ENCODE data around the gene FAM168A. TPM values are rescaled to one million over a fixed set of nuclear protein-coding genes. Genes with fewer than 3 reads are reported as not detected.

The FAM168A gene
- total RNA-seq, 4 donors from 2014 or later: 17.9 to 33.2 (median 24.7) TPM

DNA sequence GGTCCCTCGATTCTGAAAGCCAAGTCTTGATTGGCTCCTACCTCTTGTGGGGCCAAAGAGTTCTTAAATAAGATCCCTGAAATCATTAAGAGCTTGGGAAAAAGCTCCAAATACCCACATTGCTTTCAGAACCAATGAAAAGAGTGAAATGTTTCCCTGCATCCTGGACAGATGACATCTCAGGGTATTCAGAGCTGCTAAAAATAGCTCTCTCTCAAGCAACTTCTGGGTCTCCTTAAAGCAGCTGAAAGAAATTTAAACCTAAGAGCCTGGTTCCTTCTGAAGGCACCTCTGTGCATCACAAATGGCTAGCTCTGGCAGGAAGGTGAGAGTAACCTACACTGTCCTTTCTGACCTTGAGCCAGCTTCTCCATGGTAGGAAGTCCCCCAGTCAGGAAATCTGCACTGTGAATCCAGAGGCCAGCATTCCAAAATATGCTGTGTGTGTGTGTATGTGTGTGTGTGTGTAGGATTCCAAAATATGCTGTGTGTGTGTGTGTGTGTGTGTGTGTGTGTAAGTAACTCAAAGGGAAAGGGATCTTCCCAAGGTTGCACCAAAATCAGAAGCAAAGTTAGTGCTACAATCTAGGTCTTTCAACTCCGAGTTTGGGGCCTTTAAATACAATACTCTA lies 171.6 kb downstream of the FAM168A start:
- TF ChIP-seq, protein P1, sequence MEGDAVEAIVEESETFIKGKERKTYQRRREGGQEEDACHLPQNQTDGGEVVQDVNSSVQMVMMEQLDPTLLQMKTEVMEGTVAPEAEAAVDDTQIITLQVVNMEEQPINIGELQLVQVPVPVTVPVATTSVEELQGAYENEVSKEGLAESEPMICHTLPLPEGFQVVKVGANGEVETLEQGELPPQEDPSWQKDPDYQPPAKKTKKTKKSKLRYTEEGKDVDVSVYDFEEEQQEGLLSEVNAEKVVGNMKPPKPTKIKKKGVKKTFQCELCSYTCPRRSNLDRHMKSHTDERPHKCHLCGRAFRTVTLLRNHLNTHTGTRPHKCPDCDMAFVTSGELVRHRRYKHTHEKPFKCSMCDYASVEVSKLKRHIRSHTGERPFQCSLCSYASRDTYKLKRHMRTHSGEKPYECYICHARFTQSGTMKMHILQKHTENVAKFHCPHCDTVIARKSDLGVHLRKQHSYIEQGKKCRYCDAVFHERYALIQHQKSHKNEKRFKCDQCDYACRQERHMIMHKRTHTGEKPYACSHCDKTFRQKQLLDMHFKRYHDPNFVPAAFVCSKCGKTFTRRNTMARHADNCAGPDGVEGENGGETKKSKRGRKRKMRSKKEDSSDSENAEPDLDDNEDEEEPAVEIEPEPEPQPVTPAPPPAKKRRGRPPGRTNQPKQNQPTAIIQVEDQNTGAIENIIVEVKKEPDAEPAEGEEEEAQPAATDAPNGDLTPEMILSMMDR (IDR thresholded peaks at IDR 0.05; ENCODE audit: low read depth): no peak

DNA sequence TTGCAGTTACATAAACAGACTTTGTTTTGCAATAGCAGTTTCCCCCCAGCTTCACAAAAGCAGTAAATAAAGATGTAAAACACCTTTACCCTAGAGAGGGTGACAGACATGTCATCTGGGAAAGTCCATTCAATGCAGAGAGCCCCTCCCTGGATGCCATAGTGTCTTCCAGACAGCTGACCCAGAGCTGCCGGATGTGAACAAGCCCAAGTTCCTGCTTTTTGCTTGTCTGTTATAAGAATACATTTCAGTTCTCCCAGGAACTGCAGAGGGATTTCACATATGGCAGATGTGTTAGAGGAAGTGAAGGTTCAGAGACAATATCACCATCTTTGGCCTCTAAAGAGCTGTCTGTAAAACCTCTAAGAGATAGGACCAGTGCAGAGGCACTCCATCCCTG lies 172.8 kb downstream of the FAM168A start:
- TF ChIP-seq, protein P1 (IDR thresholded peaks at IDR 0.05; ENCODE audit: low read depth): no peak

DNA sequence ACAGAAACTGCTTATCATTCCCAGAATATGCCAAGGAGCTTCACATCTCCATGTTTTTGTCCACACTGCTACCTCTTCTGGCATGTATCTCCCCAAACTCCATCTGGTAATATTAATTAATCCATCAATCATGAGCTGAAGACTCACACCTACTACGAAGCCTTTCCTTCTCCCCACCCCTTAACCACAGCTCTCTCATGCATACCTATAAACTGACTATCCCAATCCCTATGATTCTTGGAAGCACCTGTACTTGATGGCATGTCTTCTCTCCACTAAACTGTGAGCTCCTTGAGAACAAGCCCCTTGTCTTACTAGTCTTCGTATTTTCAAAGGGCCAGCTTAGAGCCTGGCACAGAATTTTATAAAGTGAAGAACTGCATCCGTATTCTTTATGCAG lies 174.4 kb downstream of the FAM168A start:
- TF ChIP-seq, protein P1 (IDR thresholded peaks at IDR 0.05; ENCODE audit: low read depth): no peak

DNA sequence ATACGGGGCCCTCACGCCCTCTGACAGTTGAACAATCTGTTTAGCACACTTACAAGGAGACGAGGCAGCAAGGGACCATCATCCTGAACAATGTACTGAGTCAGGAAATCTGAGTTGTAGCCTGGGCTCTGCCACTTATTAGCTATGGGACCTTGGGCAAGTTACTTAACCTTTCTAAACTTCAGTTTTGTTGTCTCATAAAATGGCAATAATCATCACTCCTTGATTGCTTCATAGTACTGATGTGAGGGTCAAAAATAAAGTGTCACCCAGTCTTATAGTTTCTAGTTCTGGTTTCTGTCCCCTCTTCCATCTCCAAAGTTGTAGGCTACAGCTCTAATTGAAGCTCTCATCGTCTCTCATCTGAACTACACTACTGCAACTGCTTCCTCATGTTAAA lies 175.0 kb downstream of the FAM168A start:
- TF ChIP-seq, protein P1 (IDR thresholded peaks at IDR 0.05; ENCODE audit: low read depth): no peak

DNA sequence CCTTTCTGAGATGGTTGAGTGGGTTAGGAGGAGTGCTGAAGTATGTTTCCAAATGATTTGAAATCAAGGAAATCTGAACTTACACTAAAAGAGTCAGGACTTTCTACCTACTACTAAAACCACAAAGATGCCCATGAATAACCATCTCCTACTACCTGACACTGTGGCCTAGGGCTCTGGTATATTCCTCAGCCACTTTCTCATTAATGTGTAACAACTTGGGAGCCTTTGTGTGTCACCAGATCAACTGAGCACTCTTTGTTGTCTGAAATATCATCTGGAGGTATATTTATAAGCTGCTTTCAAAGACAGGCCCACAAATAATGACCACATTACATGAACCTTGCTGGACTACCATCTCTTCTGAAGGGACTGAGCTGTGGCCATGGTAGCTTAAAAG lies 177.8 kb downstream of the FAM168A start:
- TF ChIP-seq, protein P1 (IDR thresholded peaks at IDR 0.05; ENCODE audit: low read depth): no peak

DNA sequence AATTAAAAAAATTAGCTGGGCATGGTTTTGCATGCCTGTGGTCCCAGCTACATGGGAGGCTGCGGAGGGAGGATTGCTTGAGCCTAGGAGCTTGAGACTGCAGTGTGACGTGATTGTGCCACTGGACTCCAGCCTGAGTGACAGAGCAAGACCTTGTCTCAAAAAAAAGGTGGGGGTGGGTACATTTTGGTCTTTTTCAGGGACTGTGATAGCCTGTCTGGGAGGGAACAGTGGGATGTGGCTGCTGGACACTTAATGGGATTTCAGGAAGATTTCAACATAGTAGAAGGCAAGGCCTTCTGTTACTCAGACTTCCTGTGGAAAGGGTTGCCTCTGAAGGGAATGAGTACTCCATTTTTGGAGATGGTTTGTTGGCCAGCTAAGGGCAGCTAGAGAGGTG lies 181.1 kb downstream of the FAM168A start:
- TF ChIP-seq, protein P1 (IDR thresholded peaks at IDR 0.05; ENCODE audit: low read depth): no peak

DNA sequence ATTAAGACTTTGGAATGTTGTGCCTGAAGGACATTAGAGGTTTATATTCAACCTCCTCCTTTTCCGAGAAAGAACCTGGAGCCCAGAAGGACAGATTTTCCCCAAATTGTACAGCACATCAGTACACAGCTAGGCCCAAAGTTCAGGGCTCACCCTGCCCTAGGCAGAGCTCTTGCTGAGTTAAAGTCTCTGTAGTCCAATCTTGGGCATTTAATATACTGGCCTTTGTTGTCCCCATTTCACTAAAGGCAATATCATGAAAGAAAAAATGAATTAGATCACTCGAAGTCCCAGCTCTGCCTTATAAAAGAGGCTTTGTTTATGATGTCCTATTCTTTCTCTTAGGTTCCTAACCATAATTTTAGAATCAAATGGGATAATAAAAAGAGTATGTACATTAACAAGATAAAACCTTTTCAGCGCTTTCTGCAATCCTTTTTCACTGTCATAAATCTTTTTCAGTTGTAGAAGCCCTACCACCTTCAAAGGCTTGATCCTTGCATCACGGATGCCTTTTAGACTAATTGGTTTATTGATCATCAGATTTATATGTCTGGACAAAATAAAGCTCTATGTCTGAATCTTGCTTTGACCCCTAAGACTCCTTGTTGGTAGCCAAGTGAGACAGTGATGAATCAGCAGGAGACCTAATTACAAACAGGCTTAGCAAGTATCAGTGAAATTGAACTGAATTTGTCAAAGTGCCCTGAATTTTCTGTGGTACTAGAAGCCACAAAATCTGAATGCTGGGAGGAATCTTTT lies 181.9 kb downstream of the FAM168A start:
- TF ChIP-seq, protein P1 (IDR thresholded peaks at IDR 0.05; ENCODE audit: low read depth): no peak
